Glomerular visceral epithelial cell (primary cell): ENCODE data around the gene OR4S2.

ENCODE experiments used
- DNase-seq: peaks from one replicate; pipeline ENCODE4 v3.0.0-alpha.2; 2016; ENCODE audit errors: extremely low spot score

Gene OR4S2, protein sequence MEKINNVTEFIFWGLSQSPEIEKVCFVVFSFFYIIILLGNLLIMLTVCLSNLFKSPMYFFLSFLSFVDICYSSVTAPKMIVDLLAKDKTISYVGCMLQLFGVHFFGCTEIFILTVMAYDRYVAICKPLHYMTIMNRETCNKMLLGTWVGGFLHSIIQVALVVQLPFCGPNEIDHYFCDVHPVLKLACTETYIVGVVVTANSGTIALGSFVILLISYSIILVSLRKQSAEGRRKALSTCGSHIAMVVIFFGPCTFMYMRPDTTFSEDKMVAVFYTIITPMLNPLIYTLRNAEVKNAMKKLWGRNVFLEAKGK

GRCh38 chr11:55648027-55648426, at the start of gene OR4S2:
Gene OR4S2 (plus strand): TSS chr11:55648327. CDS start chr11:55650904, 2,577 bp downstream.
- no peak for DNase-seq

GRCh38 chr11:55607545-55607944, 40.6 kb upstream of the OR4S2 start, which contains the start of gene OR4C11:
Gene OR4C11 (minus strand): TSS chr11:55607645. CDS start chr11:55604373, 3,272 bp downstream.
- DNase-seq, result no peak

DNA sequence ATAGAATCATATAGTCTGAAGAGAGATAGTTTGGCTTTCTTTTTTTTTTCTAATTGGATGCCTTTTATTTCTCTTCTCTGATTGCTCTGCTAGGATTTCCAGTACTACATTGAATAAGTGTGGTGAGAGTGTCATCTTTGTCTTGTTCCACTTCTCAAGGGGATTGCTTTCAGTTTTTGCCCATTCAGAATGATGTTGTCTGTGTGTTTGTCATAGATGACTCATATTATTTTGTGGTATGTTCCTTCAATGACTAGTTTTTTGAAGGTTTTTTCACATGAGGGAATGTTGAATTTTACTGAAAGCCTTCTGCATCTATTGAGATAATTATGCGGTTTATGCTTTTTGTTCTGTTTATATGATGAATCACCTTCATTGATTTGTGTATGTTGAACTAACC, 23.6 kb upstream of the OR4S2 start:
- DNase-seq, result no peak

GRCh38 chr11:55634813-55635212, 13.3 kb upstream of the OR4S2 start, which contains the start of gene OR4P4:
Gene OR4P4 (plus strand): TSS chr11:55635113.
- no peak for DNase-seq

DNA sequence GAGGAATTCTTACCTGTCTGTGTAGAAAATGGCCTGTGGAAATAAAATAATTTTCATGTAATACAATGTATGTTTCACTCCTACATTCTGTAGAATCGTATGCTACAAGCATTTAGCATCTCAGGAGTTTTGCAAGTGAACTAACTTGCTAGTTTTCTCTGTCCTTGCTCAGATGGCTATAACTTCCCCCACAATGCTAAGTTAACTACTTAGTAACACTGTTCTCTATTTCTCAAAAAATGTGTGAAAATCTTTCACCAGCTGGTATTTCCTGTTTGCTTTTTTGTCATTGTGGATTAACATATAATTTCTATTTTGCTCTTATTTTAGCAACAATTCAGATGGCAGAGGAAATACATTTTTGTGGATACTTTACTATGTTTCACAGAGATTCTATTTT, 4.4 kb downstream of the OR4S2 start:
- DNase-seq, result no peak

DNA sequence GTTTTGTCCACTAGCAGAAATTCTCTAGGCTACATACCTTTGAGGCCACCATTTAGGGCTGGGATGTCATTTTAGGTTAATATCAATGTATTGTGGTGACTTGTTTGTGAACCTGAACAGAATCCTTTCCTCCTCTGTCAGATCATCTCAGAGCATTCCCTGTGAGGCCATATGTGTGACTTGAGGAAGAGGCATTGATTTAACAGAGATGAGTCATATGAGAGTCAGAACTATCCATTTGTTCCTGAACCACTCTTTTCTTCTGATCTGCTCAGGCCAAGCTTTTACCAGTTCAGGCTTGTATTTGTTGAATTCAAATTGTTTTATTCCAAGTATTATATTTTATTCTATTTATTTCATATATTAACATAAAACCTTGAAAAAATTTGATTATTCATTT, 7.0 kb downstream of the OR4S2 start:
- no peak for DNase-seq

DNA sequence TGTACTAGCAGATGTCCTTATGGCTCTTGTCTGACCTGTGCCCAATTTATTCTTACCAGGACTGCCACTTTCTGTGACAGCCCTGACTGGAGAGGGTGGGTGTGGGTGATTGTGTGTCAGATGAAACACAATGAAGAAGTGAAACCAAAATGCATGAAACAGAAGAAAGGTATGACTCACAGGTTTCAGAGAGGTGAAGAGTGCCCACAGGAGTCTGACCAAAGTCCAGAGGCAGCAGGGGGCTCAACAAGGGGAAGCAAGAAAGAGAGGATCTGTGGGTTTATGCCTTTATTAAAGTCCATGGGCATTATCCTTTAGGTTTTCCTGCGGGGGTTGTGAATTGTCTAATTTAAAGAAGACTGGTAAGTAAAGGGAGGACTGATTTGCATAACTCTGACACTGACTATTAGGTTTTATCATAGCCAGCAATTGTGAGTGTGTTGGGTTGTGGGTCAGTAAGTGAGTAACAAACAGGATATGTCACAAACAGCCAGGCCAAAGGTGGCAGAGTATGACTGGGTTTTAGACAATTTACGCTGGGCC, 10.0 kb downstream of the OR4S2 start:
- no peak for DNase-seq

DNA sequence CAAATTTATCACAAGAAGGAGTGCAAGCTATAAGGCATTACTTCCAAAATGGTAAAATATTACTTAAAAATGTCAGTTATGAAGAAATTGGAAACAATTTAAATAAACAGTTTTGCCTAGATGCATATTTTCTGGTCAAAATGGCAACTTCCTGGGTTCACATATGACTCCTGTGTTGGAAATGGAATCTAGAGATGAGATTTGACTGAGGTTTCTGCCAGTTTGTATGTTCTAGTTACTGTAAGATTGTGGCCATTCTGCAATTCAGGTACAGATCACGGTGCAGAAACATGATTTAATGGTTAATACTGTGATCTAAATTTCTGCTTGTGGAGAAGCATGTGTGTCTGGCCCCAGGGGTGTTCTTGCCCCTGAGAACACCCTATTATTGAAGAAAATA, 10.5 kb downstream of the OR4S2 start:
- no peak for DNase-seq

- no peak for DNase-seq
These were observed 13.8 kb downstream of the OR4S2 start, which contains the start of gene OR4C6 for GRCh38 chr11:55661901-55662300. Gene OR4C6 (plus strand): TSS chr11:55662201. CDS start chr11:55665167, 2,966 bp downstream.

GRCh38 chr11:55669376-55669775, 21.2 kb downstream of the OR4S2 start:
- no peak for DNase-seq

- no peak for DNase-seq
These were observed 25.7 kb downstream of the OR4S2 start for GRCh38 chr11:55673860-55674259.

DNA sequence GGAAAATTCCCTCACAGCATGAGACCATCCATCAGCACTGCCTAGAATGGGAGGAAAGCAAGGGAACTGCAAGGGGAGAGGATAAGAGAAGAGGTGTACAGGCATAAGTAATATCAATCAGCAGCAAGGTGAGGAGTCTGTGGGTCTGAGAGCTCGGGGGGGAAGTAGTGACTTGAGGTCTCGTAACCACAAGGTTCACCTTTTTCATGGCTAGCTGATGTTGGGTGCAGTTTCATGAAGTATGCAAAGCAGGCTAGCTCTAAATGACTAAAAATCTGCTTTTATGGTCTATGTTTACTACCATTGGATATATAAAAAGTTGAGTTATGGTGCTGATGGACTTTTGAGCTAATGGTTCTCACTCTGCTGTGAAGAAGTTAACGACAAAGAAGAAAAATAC, 49.7 kb downstream of the OR4S2 start:
- no peak for DNase-seq

DNA sequence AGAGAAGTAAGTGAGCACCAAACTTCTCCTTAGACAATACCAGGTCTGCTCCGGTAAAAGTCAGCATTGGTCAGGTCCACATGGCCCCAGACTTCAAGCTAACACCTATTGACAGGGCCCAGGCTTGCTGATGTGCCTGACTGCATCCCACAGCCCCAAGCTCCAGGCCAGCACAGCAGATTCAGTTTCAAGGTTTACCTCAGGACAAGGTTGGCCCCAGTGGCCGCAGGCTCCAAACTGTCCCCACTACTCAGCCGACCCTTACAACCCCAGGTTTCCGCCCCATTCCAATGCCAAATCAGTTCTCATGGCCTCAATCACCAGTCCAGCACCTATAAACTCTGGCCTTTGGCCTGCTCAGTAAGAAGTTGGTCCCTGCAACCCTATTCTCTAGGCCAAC, 53.3 kb downstream of the OR4S2 start:
- no peak for DNase-seq
